LNCAP (cell line): ENCODE measurements around the gene CACNA2D4.

Experiments used
- TF ChIP-seq, protein P1 (sequence below): fragments of 450-650 bp; IDR thresholded peaks from 2 replicates; pipeline ENCODE4 v1.5.1; 2017; ENCODE audit warnings: mild to moderate bottlenecking

Gene CACNA2D4

DNA sequence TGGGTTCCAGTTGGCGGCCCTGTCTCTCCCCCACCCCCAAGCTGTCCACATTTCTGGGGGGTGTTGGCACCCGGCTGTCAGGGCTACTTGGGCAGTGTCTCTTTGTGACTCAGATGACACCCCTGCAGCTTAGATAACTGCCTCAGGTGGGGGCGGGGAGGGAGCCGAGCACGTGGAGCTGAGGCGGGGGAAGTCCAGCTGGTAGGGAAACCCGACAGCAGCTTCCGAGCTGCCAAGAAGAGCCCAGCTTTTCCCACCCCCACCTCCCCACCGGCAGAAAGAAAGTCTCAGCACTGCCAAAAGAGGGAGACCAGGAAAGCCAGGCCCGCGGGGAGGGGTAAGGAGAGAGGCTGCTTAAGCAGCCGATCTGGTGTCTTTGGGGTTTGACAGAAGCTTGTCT, 96.6 kb downstream of the CACNA2D4 start:
- TF ChIP-seq, protein P1, sequence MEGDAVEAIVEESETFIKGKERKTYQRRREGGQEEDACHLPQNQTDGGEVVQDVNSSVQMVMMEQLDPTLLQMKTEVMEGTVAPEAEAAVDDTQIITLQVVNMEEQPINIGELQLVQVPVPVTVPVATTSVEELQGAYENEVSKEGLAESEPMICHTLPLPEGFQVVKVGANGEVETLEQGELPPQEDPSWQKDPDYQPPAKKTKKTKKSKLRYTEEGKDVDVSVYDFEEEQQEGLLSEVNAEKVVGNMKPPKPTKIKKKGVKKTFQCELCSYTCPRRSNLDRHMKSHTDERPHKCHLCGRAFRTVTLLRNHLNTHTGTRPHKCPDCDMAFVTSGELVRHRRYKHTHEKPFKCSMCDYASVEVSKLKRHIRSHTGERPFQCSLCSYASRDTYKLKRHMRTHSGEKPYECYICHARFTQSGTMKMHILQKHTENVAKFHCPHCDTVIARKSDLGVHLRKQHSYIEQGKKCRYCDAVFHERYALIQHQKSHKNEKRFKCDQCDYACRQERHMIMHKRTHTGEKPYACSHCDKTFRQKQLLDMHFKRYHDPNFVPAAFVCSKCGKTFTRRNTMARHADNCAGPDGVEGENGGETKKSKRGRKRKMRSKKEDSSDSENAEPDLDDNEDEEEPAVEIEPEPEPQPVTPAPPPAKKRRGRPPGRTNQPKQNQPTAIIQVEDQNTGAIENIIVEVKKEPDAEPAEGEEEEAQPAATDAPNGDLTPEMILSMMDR, result no peak

DNA sequence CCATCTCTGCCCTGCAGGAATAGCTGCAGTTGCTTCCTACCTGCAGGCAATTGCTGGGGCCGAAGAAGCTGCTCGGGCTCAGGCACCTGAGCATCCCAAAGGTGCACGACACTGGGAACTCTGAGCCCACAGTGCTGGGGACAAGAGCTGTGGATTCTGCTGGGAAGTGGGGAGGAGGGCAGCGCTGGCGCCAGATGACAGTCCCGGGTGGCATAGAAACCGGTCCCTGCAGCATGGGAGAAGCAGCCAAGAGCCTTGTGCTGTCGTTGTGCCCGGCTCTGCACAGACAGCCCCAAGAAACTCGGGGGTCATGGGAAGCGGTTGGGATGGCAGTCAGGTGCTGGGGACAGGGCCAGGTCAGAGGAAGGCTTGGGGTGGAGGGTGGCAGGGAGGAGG, 97.6 kb downstream of the CACNA2D4 start:
- TF ChIP-seq, protein P1, result no peak

DNA sequence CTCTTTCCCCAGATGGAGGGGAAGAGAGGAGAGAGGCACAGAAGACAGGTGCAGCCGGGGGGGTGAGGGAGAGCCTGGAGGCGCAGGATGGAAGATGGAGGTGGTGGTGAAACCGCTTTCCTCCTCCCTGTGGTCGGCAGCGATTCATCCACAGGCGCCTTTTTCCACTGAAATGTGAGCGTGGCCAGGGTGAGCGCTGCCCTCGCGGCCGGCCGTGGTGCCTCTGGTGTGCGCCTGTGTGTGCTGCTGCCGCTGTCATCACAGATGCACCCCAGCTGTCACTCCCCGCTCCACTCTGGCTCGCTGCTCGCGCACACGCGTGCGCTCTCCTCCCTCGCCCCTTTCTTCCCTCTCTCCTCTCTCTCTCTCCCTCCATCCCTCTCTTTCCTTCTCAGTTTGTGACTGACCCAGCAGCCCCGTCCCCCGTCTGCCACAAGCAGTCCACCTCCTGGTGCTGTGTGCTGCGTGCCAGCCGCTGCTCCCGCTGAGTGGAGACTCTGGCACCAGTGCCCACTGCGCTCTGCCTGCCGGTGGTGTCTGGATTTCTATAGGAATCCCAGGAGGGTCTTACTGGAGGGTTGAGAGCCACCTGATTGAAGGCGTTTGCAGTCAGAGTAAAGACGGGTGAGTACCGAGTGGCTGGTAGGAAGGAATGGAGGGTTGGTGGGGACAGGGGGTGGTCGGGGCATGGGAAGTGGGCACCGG, 98.1 kb downstream of the CACNA2D4 start, which contains the start of gene LRTM2:
TSS of gene LRTM2 (plus strand) at position 375 of the 705 bp plus-strand sequence. CDS start 7,584 bp downstream, outside the sequence.
- TF ChIP-seq, protein P1, result no peak

DNA sequence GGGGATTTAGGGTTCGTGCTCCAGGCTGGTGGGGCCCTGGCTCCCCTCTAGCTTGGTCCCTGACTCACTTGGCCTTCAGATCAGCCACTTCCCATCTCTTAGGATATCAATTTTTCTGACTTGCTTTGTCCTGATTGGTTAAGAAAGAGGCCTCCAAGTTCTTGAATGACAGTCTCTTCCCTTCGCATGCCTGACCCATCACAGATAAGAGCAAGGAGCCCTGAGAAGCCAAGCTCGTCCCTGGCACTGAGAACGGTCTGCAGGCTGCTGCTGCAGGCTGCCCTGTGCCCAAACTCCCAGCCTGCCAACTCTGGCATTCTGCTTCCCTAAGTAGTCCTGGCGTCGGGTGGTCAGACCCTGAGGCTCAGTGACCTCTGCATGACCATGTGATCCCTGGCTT, 98.9 kb downstream of the CACNA2D4 start:
- TF ChIP-seq, protein P1, result no peak

DNA sequence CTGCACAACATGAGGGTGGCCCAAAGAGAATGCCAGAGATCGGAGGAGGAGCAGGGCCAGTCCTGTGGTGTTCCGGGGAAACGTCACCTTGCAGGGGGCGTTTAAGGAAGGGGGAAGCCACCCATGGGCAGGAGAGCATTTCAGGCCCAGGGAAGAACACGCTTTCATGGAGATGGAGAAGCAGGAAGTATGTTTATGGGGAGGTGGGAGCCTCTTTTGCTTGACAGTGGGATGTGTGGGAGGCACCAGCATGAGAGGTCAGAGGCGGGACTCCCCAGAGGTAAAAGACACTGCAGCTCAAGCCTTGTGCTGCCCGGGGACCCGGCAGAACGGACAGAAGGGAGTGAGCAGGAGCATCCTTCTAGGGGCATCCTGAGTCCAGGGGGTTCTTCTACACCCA, 99.4 kb downstream of the CACNA2D4 start:
- TF ChIP-seq, protein P1, result no peak

DNA sequence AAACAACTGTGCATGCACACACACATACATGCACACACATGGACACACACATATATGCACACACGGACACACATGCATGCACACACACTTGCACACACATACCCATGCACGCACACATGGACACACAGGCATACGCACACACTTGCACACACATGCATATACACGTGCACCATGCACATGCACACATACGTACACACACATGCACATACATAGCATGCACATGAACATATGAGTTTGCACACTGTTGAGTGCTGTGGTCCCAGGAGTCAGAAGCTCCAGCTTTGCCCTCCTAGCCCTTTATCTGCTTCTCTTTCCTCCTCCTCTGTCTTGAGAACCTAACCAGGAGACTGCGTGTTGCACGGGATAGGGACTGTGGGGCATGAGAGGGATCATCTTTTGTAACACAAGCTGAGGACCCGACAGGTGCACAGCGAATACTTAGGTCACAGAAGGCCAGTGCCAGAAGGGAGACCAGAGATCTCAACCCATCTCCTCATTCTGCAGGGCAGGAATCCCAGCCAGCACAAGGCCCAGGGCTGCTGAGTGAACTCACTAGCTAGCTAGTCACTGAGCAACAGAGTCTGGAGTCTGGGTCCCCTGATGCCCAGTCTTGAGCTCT, 101.6 kb downstream of the CACNA2D4 start:
- TF ChIP-seq, protein P1, result no peak

DNA sequence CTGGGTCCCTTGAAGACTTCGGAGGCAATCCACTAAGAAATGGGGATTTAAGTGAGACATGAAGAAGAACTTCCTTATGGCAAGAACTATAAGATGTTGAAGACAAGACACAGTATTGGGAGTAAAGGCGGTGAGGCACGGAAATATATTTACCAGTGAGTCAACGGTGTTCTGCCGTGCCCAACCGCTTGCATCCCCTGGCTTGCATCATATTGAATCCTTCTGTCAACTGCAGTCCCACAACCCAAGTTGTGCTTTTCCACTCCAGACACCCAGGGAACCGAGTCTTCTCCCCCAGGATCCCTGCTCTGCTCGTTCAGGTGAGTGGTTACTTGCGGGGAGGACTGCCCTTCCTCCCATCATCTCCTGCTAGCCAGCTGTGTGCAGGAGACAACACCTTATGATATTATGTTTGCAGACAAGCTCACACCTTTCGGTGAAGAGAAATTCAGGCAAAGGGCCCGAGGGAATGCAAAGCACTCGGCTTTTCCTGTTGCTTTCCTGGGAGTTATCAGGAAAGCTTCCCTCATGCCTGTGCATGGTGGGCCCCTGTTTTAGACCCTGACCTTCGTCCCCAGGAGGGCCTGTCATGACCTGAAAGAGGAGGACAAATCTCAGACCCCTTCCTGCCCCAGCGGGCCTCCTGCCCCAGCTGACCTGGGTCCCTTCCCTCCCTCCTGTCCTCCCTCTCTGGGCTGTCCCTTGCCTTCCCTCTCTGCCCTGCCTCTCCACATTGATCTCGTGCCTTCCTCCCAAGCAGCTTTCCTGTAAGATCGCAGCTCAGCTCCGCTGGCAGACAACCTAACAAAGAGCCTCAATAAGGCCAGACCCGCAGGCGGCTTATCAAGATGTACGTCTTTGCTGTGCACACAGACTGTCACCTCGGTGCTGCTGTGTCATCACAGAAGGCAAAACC, 102.4 kb downstream of the CACNA2D4 start:
- TF ChIP-seq, protein P1, result no peak
